ENCODE data around the gene POLR1D.
A peak's percentile ranks its signal among the peaks of the same experiment; 100 is the strongest.

POLR1D gene

DNA sequence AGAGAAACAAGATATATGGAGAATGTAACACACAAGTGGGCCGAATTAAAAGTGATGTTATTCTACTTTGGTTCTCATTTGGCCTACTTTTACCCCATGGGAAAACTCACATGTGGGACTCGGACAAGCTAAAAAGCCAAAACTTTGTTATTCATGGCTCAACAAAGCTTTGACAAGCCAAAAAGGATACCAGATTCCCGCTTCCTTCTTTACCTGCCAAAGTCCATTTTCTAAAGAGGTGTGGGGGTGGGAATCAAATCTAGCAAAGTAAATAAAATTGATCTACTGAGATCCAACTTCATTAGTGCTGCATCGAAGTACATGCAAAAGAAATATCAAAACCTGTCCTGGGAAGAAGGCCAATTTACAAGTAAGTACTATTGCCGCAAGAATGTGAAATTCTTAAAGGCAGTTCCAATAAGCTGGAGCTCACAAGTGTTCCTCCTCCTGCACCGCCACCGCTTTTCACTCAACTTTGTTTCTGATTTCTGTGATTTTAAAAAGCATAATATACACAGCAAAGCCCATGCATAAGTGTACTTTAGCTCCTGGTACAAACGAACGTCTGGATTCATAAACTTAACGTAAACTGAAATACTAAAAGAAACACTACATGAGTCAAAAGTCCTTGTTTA lies 2.5 kb upstream of the POLR1D start:
- Histone ChIP-seq H3K4me3 (ENCODE audit: low read depth, low read length) (peak overlapping the region; percentile 74), H3K27me3 (replicated peaks) (no peaks in the 10 kb centered on the region), H3K36me3 (replicated peaks) (peaks cover 6% of the 10 kb centered on the region), H3K27ac (no peak overlapping the region)
- TF ChIP-seq, protein P1, sequence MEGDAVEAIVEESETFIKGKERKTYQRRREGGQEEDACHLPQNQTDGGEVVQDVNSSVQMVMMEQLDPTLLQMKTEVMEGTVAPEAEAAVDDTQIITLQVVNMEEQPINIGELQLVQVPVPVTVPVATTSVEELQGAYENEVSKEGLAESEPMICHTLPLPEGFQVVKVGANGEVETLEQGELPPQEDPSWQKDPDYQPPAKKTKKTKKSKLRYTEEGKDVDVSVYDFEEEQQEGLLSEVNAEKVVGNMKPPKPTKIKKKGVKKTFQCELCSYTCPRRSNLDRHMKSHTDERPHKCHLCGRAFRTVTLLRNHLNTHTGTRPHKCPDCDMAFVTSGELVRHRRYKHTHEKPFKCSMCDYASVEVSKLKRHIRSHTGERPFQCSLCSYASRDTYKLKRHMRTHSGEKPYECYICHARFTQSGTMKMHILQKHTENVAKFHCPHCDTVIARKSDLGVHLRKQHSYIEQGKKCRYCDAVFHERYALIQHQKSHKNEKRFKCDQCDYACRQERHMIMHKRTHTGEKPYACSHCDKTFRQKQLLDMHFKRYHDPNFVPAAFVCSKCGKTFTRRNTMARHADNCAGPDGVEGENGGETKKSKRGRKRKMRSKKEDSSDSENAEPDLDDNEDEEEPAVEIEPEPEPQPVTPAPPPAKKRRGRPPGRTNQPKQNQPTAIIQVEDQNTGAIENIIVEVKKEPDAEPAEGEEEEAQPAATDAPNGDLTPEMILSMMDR (IDR thresholded peaks at IDR 0.05; ENCODE audit: low read depth, low read length, missing control alignments) = no peak
- DNase-seq = no peak
- in situ Hi-C loops (cut with HindIII; ENCODE audit: low pct_ligation_motif_present, low sequenced_read_pairs) = no loop called here

DNA sequence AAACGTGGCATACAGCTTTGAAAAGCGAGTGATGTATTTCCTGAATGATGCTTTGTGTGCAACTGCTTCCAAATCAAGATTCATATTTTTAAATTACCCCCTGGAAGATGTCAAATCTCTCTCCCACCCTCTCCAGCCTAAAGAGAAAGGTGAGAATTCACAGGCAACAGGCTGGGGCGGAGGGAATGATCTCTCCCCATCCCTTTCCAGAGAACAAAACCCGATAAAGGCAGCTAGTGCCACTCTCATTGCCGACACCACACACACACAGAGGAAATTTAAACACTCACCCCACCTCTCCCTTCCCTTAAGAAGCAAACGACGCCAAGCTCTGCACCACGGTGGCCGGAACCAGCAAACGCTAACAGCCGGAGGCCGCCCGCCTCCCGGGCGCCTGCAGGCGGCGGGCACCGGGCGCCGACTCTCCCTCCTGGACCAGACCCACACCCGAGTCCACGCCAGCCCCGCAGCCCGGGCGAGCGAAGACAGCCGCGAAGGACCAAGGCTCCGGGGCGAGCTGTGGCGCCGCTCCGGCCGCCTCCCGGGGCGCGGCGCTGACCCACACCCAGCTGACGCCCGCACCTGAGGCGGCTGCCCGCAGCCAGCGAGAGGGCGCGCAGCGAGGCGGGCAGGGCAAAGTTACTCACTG lies 1.8 kb upstream of the POLR1D start:
- peak overlapping the region; percentile 51 for H3K27ac ChIP-seq
- in situ Hi-C loops (cut with HindIII; ENCODE audit: low pct_ligation_motif_present, low sequenced_read_pairs) = no loop called here
- DNase-seq = peak; percentile 11
- peaks cover 6% of the 10 kb centered on the region for H3K36me3 ChIP-seq (replicated peaks)
- no peaks in the 10 kb centered on the region for H3K27me3 ChIP-seq (replicated peaks)
- TF ChIP-seq, protein P1 (IDR thresholded peaks at IDR 0.05; ENCODE audit: low read depth, low read length, missing control alignments) = peak; percentile 23
- peak overlapping the region; percentile 74 for H3K4me3 ChIP-seq (ENCODE audit: low read depth, low read length)

DNA sequence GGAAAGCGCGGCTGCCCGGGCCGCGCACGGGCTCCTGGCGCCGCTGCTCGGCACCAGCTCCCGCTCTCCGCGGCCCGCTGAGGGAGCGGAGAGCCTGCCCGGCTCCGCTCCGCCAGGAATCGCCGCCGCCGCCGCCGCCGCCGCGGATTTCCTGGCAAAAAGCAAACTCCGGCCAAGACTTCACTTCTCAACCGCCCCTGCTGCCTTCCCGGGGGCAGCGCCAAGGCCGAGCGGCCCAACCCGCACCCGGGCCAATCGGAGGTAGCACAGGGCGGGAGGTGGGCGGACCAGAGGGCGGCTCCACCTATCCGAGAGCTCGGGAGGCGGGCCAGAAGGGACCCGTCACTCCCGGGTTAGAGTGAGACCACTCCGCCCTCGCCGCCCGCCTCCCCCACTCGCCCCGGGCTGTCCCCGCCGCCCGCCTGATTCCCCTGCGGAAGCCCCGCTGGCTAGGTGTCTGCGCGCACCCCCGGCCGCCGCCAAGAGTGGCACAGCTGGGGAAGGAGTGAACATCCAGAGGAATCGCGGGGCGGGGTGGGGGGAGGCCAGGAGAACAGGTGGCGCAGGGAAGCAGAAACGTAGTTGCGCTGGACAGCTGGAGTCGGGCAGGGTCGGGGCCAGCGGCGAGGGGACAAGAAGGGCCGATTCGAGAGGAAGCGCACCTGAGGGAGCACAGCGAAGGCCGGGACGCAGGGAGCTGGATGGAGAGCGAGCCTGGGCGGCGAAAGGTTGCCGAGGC lies 1.1 kb upstream of the POLR1D start, which contains the start of gene LNX2:
TSS of gene LNX2 (minus strand) at position 153 of the 739 bp plus-strand sequence. CDS start 38,826 bp downstream, outside the sequence.
- no peaks in the 10 kb centered on the region for H3K27me3 ChIP-seq (replicated peaks)
- DNase-seq = peak; percentile 95
- H3K4me3 ChIP-seq (ENCODE audit: low read depth, low read length) = peak within 1 kb of the TSS; percentile 79
- H3K27ac ChIP-seq = peak within 1 kb of the TSS; percentile 60
- TF ChIP-seq, protein P1 (IDR thresholded peaks at IDR 0.05; ENCODE audit: low read depth, low read length, missing control alignments) = no peak
- H3K36me3 ChIP-seq (replicated peaks) = peaks cover 6% of the 10 kb centered on the region
- in situ Hi-C loops (cut with HindIII; ENCODE audit: low pct_ligation_motif_present, low sequenced_read_pairs) = no loop called here

DNA sequence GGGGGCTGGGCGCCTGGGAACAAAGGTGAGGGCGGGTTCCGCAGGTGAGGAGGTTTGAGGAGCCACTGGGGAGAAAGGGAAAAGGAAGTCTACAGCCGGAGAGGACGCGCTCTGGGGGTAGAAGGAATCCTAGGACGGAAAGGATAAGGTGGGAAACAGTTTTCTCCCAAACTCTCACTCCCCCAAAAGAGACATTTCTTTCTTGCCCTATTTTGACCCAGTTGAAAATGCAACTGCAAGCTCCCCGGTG lies 651 bp upstream of the POLR1D start:
- peak overlapping the region; percentile 79 for H3K4me3 ChIP-seq (ENCODE audit: low read depth, low read length)
- TF ChIP-seq, protein P1 (IDR thresholded peaks at IDR 0.05; ENCODE audit: low read depth, low read length, missing control alignments) = no peak
- no peaks in the 10 kb centered on the region for H3K27me3 ChIP-seq (replicated peaks)
- DNase-seq = no peak
- peak overlapping the region; percentile 52 for H3K27ac ChIP-seq
- in situ Hi-C loops (cut with HindIII; ENCODE audit: low pct_ligation_motif_present, low sequenced_read_pairs) = no loop called here
- peaks cover 6% of the 10 kb centered on the region for H3K36me3 ChIP-seq (replicated peaks)

DNA sequence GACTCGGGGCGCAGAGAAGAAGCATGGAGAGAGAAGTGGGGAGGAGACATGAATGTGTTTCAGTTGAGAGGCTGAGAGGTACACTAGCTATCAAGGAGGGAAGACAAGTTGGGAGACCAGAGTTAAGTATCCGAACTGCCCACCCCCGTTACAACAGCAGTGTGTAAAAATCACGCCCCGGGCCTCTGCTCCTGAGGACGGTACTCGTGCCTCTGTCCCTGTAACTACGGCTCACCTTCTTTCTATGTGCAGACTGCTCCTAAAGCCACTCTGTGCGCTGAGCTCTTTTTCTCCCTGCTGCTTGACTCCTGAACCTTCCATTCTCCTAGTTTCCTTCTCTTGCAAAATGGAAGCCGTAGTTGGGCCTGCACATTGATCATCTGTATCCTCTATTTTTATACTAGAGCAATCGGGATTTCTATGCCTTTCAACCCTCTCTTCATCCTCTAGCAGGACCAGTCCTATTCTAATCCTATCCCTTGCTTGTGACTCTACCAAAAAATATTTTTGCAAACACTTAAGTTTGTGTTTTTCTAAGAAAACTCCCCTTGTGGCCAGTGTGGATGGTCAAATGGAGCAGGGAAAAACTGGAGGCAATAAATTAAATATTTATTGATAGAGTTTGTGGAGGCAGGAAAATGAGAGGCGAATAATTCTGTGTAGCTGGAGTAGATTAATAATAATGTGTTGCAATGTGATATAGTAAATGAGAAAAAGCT lies 569 bp downstream of the POLR1D start:
- no peaks in the 10 kb centered on the region for H3K27me3 ChIP-seq (replicated peaks)
- H3K4me3 ChIP-seq (ENCODE audit: low read depth, low read length) = peak overlapping the region; percentile 79
- peaks cover 6% of the 10 kb centered on the region for H3K36me3 ChIP-seq (replicated peaks)
- in situ Hi-C loops (cut with HindIII; ENCODE audit: low pct_ligation_motif_present, low sequenced_read_pairs) = no loop called here
- DNase-seq = no peak
- H3K27ac ChIP-seq = peak overlapping the region; percentile 60
- TF ChIP-seq, protein P1 (IDR thresholded peaks at IDR 0.05; ENCODE audit: low read depth, low read length, missing control alignments) = peak; percentile 53
